HL-60 (cell line): ENCODE results near the gene LAMC2.

ENCODE experiments used
- DNase-seq, 2 experiments: peaks; one replicate each; pipeline ENCODE4 v3.0.0-alpha.2; 2010 to 2020; ENCODE audit warnings: low read depth in 1 of 2, low spot score in 1 of 2
- H3K27ac ChIP-seq: fragments of 250-450 bp; sonication (Bioruptor Pico); replicated peaks from 2 replicates; pipeline ENCODE4 v1.5.1; 2020; ENCODE audit warnings: mild to moderate bottlenecking, moderate library complexity
- H3K27me3 ChIP-seq: fragments of 250-450 bp; sonication (Bioruptor Pico); 2 replicates; pipeline ENCODE4 v1.5.1; 2021; ENCODE audit warnings: mild to moderate bottlenecking, moderate library complexity; ENCODE audit not compliant: insufficient read depth, poor library complexity, severe bottlenecking
- H3K4me3 ChIP-seq: replicated peaks from 2 replicates; pipeline ENCODE4 v1.5.1; 2011; ENCODE audit warnings: mild to moderate bottlenecking, control low read depth, low read length; ENCODE audit not compliant: insufficient read depth
- GABPA ChIP-seq: IDR thresholded peaks from 2 replicates; pipeline ENCODE4 v1.6.1; 2012; ENCODE audit warnings: low read depth
- POLR2AphosphoS5 ChIP-seq: IDR thresholded peaks from 2 replicates; pipeline ENCODE4 v1.6.1; 2012; ENCODE audit warnings: low read depth
- SPI1 ChIP-seq: IDR thresholded peaks from 2 replicates; pipeline ENCODE4 v1.6.1; 2012; ENCODE audit warnings: low read depth, mild to moderate bottlenecking, borderline replicate concordance
- long read RNA-seq: library from polyadenylated mRNA; unstranded; transcript quantifications from one replicate; pipeline ENCODE4 v2.0.0, GENCODE V29; 2020
- TF ChIP-seq, protein P1 (sequence below): IDR thresholded peaks from 2 replicates; pipeline ENCODE4 v1.6.1; 2012; ENCODE audit warnings: low read depth; ENCODE audit not compliant: insufficient replicate concordance
- TF ChIP-seq, protein P2 (sequence below): IDR thresholded peaks from one replicate; pipeline ENCODE4 v1.5.1; 2011; ENCODE audit warnings: low read length, control low read depth, inconsistent platforms; ENCODE audit not compliant: insufficient read depth

The LAMC2 gene
- long read RNA-seq = 0 reads

DNA sequence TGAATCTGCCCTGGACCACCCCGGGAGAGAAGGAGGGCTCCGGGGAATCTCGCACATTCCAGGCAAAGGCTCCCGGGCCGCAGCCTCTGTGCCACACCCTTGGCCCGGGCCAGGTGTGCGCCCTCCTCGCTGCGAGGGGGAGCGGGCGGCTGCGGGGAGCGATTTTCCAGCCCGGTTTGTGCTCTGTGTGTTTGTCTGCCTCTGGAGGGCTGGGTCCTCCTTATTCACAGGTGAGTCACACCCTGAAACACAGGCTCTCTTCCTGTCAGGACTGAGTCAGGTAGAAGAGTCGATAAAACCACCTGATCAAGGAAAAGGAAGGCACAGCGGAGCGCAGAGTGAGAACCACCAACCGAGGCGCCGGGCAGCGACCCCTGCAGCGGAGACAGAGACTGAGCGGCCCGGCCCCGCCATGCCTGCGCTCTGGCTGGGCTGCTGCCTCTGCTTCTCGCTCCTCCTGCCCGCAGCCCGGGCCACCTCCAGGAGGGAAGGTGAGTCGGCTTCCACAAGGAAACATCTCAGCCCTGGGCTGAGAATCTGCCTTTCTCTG is at the start of gene LAMC2:
Gene LAMC2, plus strand, starts transcription at position 324 of the 550 bp plus-strand sequence. Its CDS starts 89 bp downstream, at position 413.
- Histone ChIP-seq H3K27ac (no peak within 1 kb of the TSS), H3K27me3 (peaks cover 3% of the 10 kb centered on the region), H3K4me3 (no peak within 1 kb of the TSS)
- no peak for TF ChIP-seq POLR2AphosphoS5
- TF ChIP-seq, protein P1, sequence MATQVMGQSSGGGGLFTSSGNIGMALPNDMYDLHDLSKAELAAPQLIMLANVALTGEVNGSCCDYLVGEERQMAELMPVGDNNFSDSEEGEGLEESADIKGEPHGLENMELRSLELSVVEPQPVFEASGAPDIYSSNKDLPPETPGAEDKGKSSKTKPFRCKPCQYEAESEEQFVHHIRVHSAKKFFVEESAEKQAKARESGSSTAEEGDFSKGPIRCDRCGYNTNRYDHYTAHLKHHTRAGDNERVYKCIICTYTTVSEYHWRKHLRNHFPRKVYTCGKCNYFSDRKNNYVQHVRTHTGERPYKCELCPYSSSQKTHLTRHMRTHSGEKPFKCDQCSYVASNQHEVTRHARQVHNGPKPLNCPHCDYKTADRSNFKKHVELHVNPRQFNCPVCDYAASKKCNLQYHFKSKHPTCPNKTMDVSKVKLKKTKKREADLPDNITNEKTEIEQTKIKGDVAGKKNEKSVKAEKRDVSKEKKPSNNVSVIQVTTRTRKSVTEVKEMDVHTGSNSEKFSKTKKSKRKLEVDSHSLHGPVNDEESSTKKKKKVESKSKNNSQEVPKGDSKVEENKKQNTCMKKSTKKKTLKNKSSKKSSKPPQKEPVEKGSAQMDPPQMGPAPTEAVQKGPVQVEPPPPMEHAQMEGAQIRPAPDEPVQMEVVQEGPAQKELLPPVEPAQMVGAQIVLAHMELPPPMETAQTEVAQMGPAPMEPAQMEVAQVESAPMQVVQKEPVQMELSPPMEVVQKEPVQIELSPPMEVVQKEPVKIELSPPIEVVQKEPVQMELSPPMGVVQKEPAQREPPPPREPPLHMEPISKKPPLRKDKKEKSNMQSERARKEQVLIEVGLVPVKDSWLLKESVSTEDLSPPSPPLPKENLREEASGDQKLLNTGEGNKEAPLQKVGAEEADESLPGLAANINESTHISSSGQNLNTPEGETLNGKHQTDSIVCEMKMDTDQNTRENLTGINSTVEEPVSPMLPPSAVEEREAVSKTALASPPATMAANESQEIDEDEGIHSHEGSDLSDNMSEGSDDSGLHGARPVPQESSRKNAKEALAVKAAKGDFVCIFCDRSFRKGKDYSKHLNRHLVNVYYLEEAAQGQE = no peak
- TF ChIP-seq, protein P2, sequence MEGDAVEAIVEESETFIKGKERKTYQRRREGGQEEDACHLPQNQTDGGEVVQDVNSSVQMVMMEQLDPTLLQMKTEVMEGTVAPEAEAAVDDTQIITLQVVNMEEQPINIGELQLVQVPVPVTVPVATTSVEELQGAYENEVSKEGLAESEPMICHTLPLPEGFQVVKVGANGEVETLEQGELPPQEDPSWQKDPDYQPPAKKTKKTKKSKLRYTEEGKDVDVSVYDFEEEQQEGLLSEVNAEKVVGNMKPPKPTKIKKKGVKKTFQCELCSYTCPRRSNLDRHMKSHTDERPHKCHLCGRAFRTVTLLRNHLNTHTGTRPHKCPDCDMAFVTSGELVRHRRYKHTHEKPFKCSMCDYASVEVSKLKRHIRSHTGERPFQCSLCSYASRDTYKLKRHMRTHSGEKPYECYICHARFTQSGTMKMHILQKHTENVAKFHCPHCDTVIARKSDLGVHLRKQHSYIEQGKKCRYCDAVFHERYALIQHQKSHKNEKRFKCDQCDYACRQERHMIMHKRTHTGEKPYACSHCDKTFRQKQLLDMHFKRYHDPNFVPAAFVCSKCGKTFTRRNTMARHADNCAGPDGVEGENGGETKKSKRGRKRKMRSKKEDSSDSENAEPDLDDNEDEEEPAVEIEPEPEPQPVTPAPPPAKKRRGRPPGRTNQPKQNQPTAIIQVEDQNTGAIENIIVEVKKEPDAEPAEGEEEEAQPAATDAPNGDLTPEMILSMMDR = no peak
- no peak for TF ChIP-seq SPI1
- TF ChIP-seq GABPA = no peak
- no peak for DNase-seq

GRCh38 chr1:183137782-183138181 is 48.3 kb upstream of the LAMC2 start:
- no peak for DNase-seq
- H3K27ac ChIP-seq = no peak overlapping the region
- no peaks in the 10 kb centered on the region for H3K27me3 ChIP-seq
- H3K4me3 ChIP-seq = no peak overlapping the region
- TF ChIP-seq, protein P1 = no peak
- no peak for TF ChIP-seq POLR2AphosphoS5
- TF ChIP-seq GABPA = no peak
- TF ChIP-seq SPI1 = no peak
- TF ChIP-seq, protein P2 = no peak

DNA sequence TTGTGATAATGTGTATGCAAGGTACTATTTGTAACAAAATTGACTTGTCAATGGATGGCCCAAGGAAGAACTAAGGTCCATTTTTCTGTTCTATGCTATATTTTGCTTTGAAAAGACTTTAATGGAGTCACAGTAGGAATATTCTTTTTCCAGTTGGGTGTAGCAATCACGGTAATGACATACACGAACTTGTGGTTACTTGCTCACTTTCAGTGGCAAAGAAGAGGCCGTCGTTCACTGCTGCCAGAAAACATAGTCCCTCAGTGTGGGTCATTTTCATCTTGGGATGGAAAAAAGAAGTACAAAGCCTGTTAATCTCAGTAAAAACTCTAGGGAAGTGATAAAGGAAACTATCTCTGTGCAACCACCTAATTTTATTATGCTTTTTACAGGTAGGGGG is 47.8 kb upstream of the LAMC2 start:
- no peak for DNase-seq
- Histone ChIP-seq H3K27ac (no peak overlapping the region), H3K4me3 (no peak overlapping the region), H3K27me3 (no peaks in the 10 kb centered on the region)
- TF ChIP-seq, protein P1 = no peak
- TF ChIP-seq, protein P2 = no peak
- TF ChIP-seq GABPA (no peak), POLR2AphosphoS5 (no peak), SPI1 (no peak)
